ENCODE results near the gene EHF. TPM values are rescaled to one million over a fixed set of nuclear protein-coding genes. Genes with fewer than 3 reads are reported as not detected.

The EHF gene
- total RNA-seq, 1 donor from 2014 or later = not detected

GRCh38 chr11:34621876-34622275, 983 bp downstream of the EHF start:
- intact Hi-C loops (cut with micrococcal nuclease) = no loop called here

- intact Hi-C loops (cut with micrococcal nuclease) = no loop called here
These were observed 2.6 kb downstream of the EHF start for GRCh38 chr11:34623463-34623862.

GRCh38 chr11:34624069-34624468, 3.2 kb downstream of the EHF start:
- intact Hi-C loops (cut with micrococcal nuclease) = no loop called here

GRCh38 chr11:34625576-34625975, 4.7 kb downstream of the EHF start:
- intact Hi-C loops (cut with micrococcal nuclease) = no loop called here

- intact Hi-C loops (cut with micrococcal nuclease) = no loop called here
These were observed 5.5 kb downstream of the EHF start for GRCh38 chr11:34626393-34626792.

- intact Hi-C loops (cut with micrococcal nuclease) = no loop called here
These were observed 6.3 kb downstream of the EHF start for GRCh38 chr11:34627197-34627596.

- intact Hi-C loops (cut with micrococcal nuclease) = no loop called here
These were observed 8.8 kb downstream of the EHF start for GRCh38 chr11:34629711-34630110.

- intact Hi-C loops (cut with micrococcal nuclease) = no loop called here
These were observed 9.7 kb downstream of the EHF start for GRCh38 chr11:34630544-34630943.

- intact Hi-C loops (cut with micrococcal nuclease) = no loop called here
These were observed 10.4 kb downstream of the EHF start for GRCh38 chr11:34631297-34631696.

GRCh38 chr11:34631737-34632104, 10.8 kb downstream of the EHF start:
- intact Hi-C loops (cut with micrococcal nuclease) = no loop called here

GRCh38 chr11:34632105-34632791, 11.4 kb downstream of the EHF start:
- intact Hi-C loops (cut with micrococcal nuclease) = no loop called here

- intact Hi-C loops (cut with micrococcal nuclease) = no loop called here
These were observed 12.7 kb downstream of the EHF start for GRCh38 chr11:34633640-34633989.

- intact Hi-C loops (cut with micrococcal nuclease) = no loop called here
These were observed 13.2 kb downstream of the EHF start for GRCh38 chr11:34633990-34634693.

- intact Hi-C loops (cut with micrococcal nuclease) = no loop called here
These were observed 13.8 kb downstream of the EHF start for GRCh38 chr11:34634694-34635062.

- intact Hi-C loops (cut with micrococcal nuclease) = loop anchor here (2.0 kb wide), 1 partner anchor 15 kb away; no protein-coding TSS in a partner anchor
These were observed 15.2 kb downstream of the EHF start for GRCh38 chr11:34636127-34636526.

GRCh38 chr11:34637303-34637702, 16.4 kb downstream of the EHF start:
- intact Hi-C loops (cut with micrococcal nuclease) = loop anchor here (2.0 kb wide), 1 partner anchor 13 kb away; no protein-coding TSS in a partner anchor

- intact Hi-C loops (cut with micrococcal nuclease) = no loop called here
These were observed 18.0 kb downstream of the EHF start for GRCh38 chr11:34638897-34639296.

GRCh38 chr11:34639545-34639944, 18.7 kb downstream of the EHF start:
- intact Hi-C loops (cut with micrococcal nuclease) = no loop called here

- intact Hi-C loops (cut with micrococcal nuclease) = no loop called here
These were observed 19.4 kb downstream of the EHF start for GRCh38 chr11:34640050-34640923.

- intact Hi-C loops (cut with micrococcal nuclease) = no loop called here
These were observed 20.0 kb downstream of the EHF start for GRCh38 chr11:34640924-34641275.

GRCh38 chr11:34641456-34641855, 20.6 kb downstream of the EHF start:
- intact Hi-C loops (cut with micrococcal nuclease) = no loop called here

GRCh38 chr11:34642001-34642554, 21.2 kb downstream of the EHF start:
- intact Hi-C loops (cut with micrococcal nuclease) = no loop called here

Measured in T-helper 2 cell treated with Interferon-gamma antibody and Interleukin-4, amounts not matched to agents 100 ng/mL and 5 ng/mL, for 36 hours (primary cell).